Retinal pigment epithelial cell (primary cell): ENCODE data around the gene SLC36A4.

ENCODE experiments used
- DNase-seq: peaks from one replicate; pipeline ENCODE4 v3.0.0-alpha.2; 2010; ENCODE audit warnings: low read depth
- H3K4me3 ChIP-seq: 2 replicates; pipeline ENCODE4 v1.5.1; 2011; ENCODE audit warnings: mild to moderate bottlenecking, low read length, control low read depth, moderate library complexity
- CTCF ChIP-seq: conservative IDR thresholded peaks from 2 replicates; pipeline ENCODE4 v1.5.1; 2011; ENCODE audit warnings: low read depth, low read length, control low read depth, inconsistent platforms

SLC36A4 gene

GRCh38 chr11:93212094-93212493, 14.3 kb upstream of the SLC36A4 start:
- no peak for DNase-seq
- no peak for TF ChIP-seq CTCF
- no peak overlapping the region for H3K4me3 ChIP-seq

- H3K4me3 ChIP-seq, result no peak overlapping the region
- no peak for DNase-seq
- no peak for TF ChIP-seq CTCF
Observed at GRCh38 chr11:93209466-93209865, 11.7 kb upstream of the SLC36A4 start.

GRCh38 chr11:93208663-93209270, 11.0 kb upstream of the SLC36A4 start:
- no peak for TF ChIP-seq CTCF
- no peak for DNase-seq

GRCh38 chr11:93199616-93200015, 1.8 kb upstream of the SLC36A4 start:
- DNase-seq, result no peak

More at GRCh38 chr11:93208663-93209270, 11.0 kb upstream of the SLC36A4 start:
- H3K4me3 ChIP-seq, result no peak overlapping the region

GRCh38 chr11:93198215-93198845, 539 bp upstream of the SLC36A4 start:
- no peak for TF ChIP-seq CTCF
- DNase-seq, result peak; percentile 5
- peak overlapping the region; percentile 84 for H3K4me3 ChIP-seq

More at GRCh38 chr11:93199616-93200015, 1.8 kb upstream of the SLC36A4 start:
- no peak for TF ChIP-seq CTCF
- no peak overlapping the region for H3K4me3 ChIP-seq

- peak; percentile 48 for TF ChIP-seq CTCF
- DNase-seq, result peak; percentile 4
- H3K4me3 ChIP-seq, result peak overlapping the region; percentile 84
Observed at GRCh38 chr11:93196816-93197379, 893 bp downstream of the SLC36A4 start.
